Measurements from ENCODE around the gene PDC. TPM values are rescaled to one million over a fixed set of nuclear protein-coding genes. Genes with fewer than 3 reads are reported as not detected.
"Not testable (repeated sequence)": the region's sequence is repeated elsewhere in the genome, so short reads cannot be mapped to it uniquely, and the experiment has no call there.

Gene PDC
- total RNA-seq, 1 experiment from 2014 or later = not detected

GRCh38 chr1:186476264-186477040, 15.5 kb upstream of the PDC start:
- no peak for DNase-seq (ENCODE audit: low read depth, low spot score)
- in situ Hi-C loops (cut with HindIII; ENCODE audit: low pct_unique_long_range_greater_than_20kb, low sequenced_read_pairs) = no loop called here

GRCh38 chr1:186474208-186474607, 13.3 kb upstream of the PDC start:
- in situ Hi-C loops (cut with HindIII; ENCODE audit: low pct_unique_long_range_greater_than_20kb, low sequenced_read_pairs) = no loop called here
- DNase-seq (ENCODE audit: low read depth, low spot score) = no peak

- DNase-seq (ENCODE audit: low read depth, low spot score) = no peak
- in situ Hi-C loops (cut with HindIII; ENCODE audit: low pct_unique_long_range_greater_than_20kb, low sequenced_read_pairs) = no loop called here
These were observed 12.1 kb upstream of the PDC start for GRCh38 chr1:186473047-186473446.

GRCh38 chr1:186465946-186466345, 5.0 kb upstream of the PDC start:
- DNase-seq (ENCODE audit: low read depth, low spot score) = no peak
- in situ Hi-C loops (cut with HindIII; ENCODE audit: low pct_unique_long_range_greater_than_20kb, low sequenced_read_pairs) = no loop called here

- DNase-seq (ENCODE audit: low read depth, low spot score); in situ Hi-C loops (cut with HindIII; ENCODE audit: low pct_unique_long_range_greater_than_20kb, low sequenced_read_pairs): not testable (repeated sequence)
These were observed 4.6 kb upstream of the PDC start for GRCh38 chr1:186465491-186465890.

GRCh38 chr1:186463926-186464325, 3.0 kb upstream of the PDC start:
- DNase-seq (ENCODE audit: low read depth, low spot score) = no peak
- in situ Hi-C loops (cut with HindIII; ENCODE audit: low pct_unique_long_range_greater_than_20kb, low sequenced_read_pairs) = no loop called here

DNA sequence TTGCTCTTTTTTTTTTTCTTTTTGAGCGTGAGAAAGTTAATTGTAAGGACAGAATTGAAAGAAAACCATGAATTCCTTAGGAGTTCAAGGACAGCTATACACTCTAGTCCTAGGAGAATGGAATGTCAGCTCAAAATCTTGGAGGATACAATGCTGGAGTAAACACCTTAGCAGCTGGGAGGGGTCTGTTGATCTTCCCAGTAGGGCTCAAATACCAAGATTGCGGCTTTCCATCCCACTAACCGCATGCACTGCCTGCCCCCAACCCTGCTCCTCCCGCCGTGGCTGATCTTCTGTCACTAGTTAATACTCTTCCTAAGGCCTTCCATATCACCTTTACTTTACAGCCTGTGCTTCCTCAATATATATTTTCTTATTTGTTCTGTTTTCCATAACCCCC, 2.6 kb upstream of the PDC start:
- in situ Hi-C loops (cut with HindIII; ENCODE audit: low pct_unique_long_range_greater_than_20kb, low sequenced_read_pairs) = no loop called here
- no peak for DNase-seq (ENCODE audit: low read depth, low spot score)

DNA sequence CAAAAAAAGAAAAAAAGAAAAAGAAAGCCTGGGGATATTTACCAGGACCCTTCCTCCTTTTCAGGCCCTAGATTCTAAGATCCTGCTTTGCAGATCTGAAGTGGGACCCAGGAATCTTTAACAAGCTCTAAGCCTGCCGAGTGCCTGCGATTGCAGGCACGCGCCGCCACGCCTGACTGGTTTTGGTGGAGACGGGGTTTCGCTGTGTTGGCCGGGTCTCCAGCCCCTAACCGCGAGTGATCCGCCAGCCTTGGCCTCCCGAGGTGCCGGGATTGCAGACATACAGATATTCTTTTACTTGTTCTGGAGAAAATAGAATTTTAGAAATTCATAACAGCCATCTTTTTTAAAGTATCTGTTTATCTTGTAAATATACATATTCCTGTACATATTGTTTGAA, 1.8 kb downstream of the PDC start:
- in situ Hi-C loops (cut with HindIII; ENCODE audit: low pct_unique_long_range_greater_than_20kb, low sequenced_read_pairs); DNase-seq (ENCODE audit: low read depth, low spot score): not testable (repeated sequence)

DNA sequence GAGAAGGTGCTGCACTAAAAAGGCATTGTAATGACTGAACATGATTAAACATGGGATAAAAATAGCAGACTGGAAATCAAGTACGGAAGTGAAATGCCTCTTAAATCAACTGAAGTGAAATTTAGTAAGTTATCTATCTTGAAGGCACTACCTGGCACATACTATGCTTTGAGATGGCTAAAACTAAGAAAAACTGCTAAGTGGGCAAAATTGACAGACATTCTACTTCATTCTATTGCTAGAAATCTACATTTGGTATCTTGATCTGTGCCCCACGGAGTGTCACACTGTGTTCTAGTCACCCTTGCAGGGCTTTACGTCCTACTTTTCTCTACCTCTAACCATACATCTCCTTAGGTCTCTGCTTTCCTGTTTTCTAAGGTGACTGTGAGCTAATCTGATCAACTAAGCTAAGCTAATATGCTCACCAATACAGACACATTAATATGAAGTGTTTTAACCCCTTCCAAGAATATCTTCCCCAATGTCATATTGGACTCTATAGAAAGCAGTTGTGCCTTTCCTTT, 4.1 kb downstream of the PDC start:
- in situ Hi-C loops (cut with HindIII; ENCODE audit: low pct_unique_long_range_greater_than_20kb, low sequenced_read_pairs) = no loop called here

GRCh38 chr1:186454981-186455380, 5.9 kb downstream of the PDC start:
- no peak for DNase-seq (ENCODE audit: low read depth, low spot score)

More for the DNA sequence above, 4.1 kb downstream of the PDC start:
- DNase-seq (ENCODE audit: low read depth, low spot score) = no peak

DNA sequence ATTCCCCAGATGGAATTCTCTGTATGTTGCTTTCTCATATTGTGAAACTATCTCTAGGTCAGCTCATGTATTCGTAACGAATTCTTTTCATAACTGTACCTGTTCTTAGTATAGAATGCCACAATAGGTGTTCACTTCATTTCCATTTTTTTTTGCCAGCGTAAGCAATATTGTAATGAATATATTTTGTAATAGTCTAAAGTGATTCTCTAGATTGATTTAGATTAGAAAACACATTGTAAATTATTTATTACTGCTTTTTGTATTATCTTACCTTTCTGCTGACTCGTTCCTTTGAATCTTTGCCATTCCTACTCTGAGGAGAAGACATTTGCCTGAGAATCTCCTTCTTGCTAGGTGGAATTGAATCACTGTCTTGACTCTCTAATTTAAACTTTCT, 14.8 kb downstream of the PDC start:
- in situ Hi-C loops (cut with HindIII; ENCODE audit: low pct_unique_long_range_greater_than_20kb, low sequenced_read_pairs) = no loop called here
- no peak for DNase-seq (ENCODE audit: low read depth, low spot score)

More at GRCh38 chr1:186454981-186455380, 5.9 kb downstream of the PDC start:
- in situ Hi-C loops (cut with HindIII; ENCODE audit: low pct_unique_long_range_greater_than_20kb, low sequenced_read_pairs) = no loop called here

DNA sequence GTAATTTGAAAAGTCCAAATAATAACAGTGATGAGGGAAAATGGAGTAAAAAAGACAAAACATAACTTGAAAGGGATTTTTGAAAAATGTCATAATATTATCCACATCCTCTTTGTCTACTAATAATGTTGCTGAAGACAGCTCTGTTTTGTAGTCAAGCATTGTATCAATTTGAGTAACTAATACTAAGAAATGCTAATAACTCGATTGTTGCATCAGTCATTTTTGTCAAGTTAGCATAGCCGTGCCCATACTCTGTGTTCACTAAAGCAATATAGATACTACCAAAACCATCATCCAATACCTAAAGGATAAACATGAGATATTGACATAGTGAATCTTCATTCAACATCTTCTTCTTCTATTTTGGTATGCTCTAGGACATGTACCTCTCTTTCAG, 17.3 kb downstream of the PDC start:
- in situ Hi-C loops (cut with HindIII; ENCODE audit: low pct_unique_long_range_greater_than_20kb, low sequenced_read_pairs) = no loop called here
- no peak for DNase-seq (ENCODE audit: low read depth, low spot score)

- in situ Hi-C loops (cut with HindIII; ENCODE audit: low pct_unique_long_range_greater_than_20kb, low sequenced_read_pairs) = no loop called here
- DNase-seq (ENCODE audit: low read depth, low spot score) = no peak
These were observed 18.1 kb downstream of the PDC start for GRCh38 chr1:186442651-186443375.

DNA sequence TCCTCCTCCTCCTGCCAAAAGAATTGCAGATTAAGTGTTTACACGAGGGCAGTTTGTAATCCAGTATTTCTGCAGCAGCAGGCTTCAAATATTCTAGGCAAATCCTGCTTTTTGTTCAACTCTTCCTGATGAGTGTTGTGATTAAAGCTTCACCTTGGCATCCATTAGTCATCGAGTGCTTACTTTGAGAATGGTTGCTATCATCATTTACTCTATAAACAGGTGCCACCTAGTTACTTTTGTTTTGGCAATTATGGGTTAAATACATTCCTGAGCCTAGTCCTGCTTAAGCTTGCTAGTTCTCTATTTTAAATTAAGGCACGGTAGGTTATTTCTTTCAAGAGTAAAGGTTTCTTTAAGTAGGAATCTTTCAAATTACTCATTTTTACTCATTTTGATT, 20.3 kb downstream of the PDC start:
- in situ Hi-C loops (cut with HindIII; ENCODE audit: low pct_unique_long_range_greater_than_20kb, low sequenced_read_pairs) = no loop called here
- DNase-seq (ENCODE audit: low read depth, low spot score) = no peak

DNA sequence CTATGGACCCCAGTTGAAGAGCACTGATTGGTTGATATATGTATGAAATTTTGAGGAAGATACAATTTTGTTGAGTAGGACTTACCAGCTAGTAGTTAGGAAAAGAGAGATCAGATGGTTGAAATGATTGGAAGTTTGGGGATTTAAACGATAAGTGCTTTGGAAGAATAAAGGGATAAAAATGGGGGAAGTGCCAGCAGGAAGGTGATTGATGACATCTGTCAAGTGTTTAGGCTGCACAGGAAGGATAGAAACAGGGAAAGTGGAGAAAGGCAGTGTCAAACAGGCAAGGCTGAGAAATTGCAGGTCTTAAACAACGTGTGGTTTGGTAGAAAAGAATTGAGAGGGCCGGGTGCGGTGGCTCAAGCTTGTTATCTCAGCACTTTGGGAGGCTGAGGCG, 22.3 kb downstream of the PDC start:
- in situ Hi-C loops (cut with HindIII; ENCODE audit: low pct_unique_long_range_greater_than_20kb, low sequenced_read_pairs) = no loop called here
- no peak for DNase-seq (ENCODE audit: low read depth, low spot score)

- in situ Hi-C loops (cut with HindIII; ENCODE audit: low pct_unique_long_range_greater_than_20kb, low sequenced_read_pairs) = no loop called here
- no peak for DNase-seq (ENCODE audit: low read depth, low spot score)
These were observed 25.6 kb downstream of the PDC start for GRCh38 chr1:186435336-186435735.

DNA sequence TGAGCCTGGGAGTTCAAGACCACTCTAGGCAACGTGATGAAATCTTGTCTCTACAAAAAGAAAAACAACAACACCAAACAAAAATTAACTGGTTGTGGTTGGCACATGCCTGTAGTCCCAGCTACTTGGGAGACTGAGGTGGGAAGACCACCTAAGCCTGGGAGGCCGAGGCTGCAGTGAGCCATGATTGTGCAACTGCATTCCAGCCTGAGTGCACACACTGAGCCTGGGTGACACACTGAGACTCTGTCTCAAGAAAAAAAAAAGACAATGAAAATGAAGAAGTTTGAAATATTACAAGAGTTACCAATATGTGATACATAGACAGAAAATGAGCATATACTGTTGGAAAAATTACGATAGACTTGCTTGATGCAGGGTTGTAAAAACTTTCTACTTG, 31.9 kb downstream of the PDC start:
- DNase-seq (ENCODE audit: low read depth, low spot score) = no peak

GRCh38 chr1:186426118-186426517, 34.8 kb downstream of the PDC start:
- no peak for DNase-seq (ENCODE audit: low read depth, low spot score)
- in situ Hi-C loops (cut with HindIII; ENCODE audit: low pct_unique_long_range_greater_than_20kb, low sequenced_read_pairs) = no loop called here

More for the DNA sequence above, 31.9 kb downstream of the PDC start:
- in situ Hi-C loops (cut with HindIII; ENCODE audit: low pct_unique_long_range_greater_than_20kb, low sequenced_read_pairs) = no loop called here

- in situ Hi-C loops (cut with HindIII; ENCODE audit: low pct_unique_long_range_greater_than_20kb, low sequenced_read_pairs) = no loop called here
- no peak for DNase-seq (ENCODE audit: low read depth, low spot score)
These were observed 36.4 kb downstream of the PDC start for GRCh38 chr1:186424539-186424938.

All from SK-MEL-5 (cell line).